ENCODE data around the gene ZFP30.

Gene ZFP30

GRCh38 chr19:37655301-37655688 lies at the start of gene ZFP30:
ZFP30 (minus strand) TSS chr19:37655465; CDS start chr19:37647822, 7,643 bp downstream.
- H3K4me1 ChIP-seq (ENCODE audit: insufficient read depth, poor library complexity, severe bottlenecking): peaks cover 12% of the 10 kb centered on the region
- DNase-seq (ENCODE audit: low spot score) (peak; percentile 83), ATAC-seq (ENCODE audit: low read depth) (peak; percentile 76)
- peak within 1 kb of the TSS; percentile 55 for H3K4me3 ChIP-seq (ENCODE audit: severe bottlenecking)
- peaks cover 6% of the 10 kb centered on the region for H3K9me3 ChIP-seq (ENCODE audit: severe bottlenecking)
- peak within 1 kb of the TSS; percentile 70 for H3K27ac ChIP-seq (ENCODE audit: poor library complexity, severe bottlenecking)
- H3K36me3 ChIP-seq (ENCODE audit: low read depth): peaks cover 9% of the 10 kb centered on the region
- no peak for TF ChIP-seq CTCF (IDR thresholded peaks at IDR 0.05; ENCODE audit: poor library complexity, severe bottlenecking)
- no peaks in the 10 kb centered on the region for H3K27me3 ChIP-seq (ENCODE audit: insufficient read depth, poor library complexity, severe bottlenecking)

- no peak for ATAC-seq (ENCODE audit: low read depth)
- H3K9me3 ChIP-seq (ENCODE audit: severe bottlenecking): peaks cover 7% of the 10 kb centered on the region
Observed at GRCh38 chr19:37699057-37699456, 43.8 kb upstream of the ZFP30 start.

GRCh38 chr19:37698216-37698615 lies 43.0 kb upstream of the ZFP30 start:
- H3K27ac ChIP-seq (ENCODE audit: poor library complexity, severe bottlenecking): no peak overlapping the region
- no peak overlapping the region for H3K4me3 ChIP-seq (ENCODE audit: severe bottlenecking)
- no peak for DNase-seq (ENCODE audit: low spot score)
- H3K9me3 ChIP-seq (ENCODE audit: severe bottlenecking): peaks cover 7% of the 10 kb centered on the region
- no peaks in the 10 kb centered on the region for H3K27me3 ChIP-seq (ENCODE audit: insufficient read depth, poor library complexity, severe bottlenecking)
- peaks cover 33% of the 10 kb centered on the region for H3K36me3 ChIP-seq (ENCODE audit: low read depth)
- no peak for ATAC-seq (ENCODE audit: low read depth)
- no peaks in the 10 kb centered on the region for H3K4me1 ChIP-seq (ENCODE audit: insufficient read depth, poor library complexity, severe bottlenecking)
- no peak for TF ChIP-seq CTCF (IDR thresholded peaks at IDR 0.05; ENCODE audit: poor library complexity, severe bottlenecking)

More at GRCh38 chr19:37699057-37699456, 43.8 kb upstream of the ZFP30 start:
- no peaks in the 10 kb centered on the region for H3K4me1 ChIP-seq (ENCODE audit: insufficient read depth, poor library complexity, severe bottlenecking)
- peaks cover 38% of the 10 kb centered on the region for H3K36me3 ChIP-seq (ENCODE audit: low read depth)
- H3K27ac ChIP-seq (ENCODE audit: poor library complexity, severe bottlenecking): no peak overlapping the region
- no peaks in the 10 kb centered on the region for H3K27me3 ChIP-seq (ENCODE audit: insufficient read depth, poor library complexity, severe bottlenecking)
- no peak for TF ChIP-seq CTCF (IDR thresholded peaks at IDR 0.05; ENCODE audit: poor library complexity, severe bottlenecking)
- H3K4me3 ChIP-seq (ENCODE audit: severe bottlenecking): no peak overlapping the region
- no peak for DNase-seq (ENCODE audit: low spot score)

- H3K36me3 ChIP-seq (ENCODE audit: low read depth): peaks cover 20% of the 10 kb centered on the region
- ATAC-seq (ENCODE audit: low read depth) (no peak), DNase-seq (ENCODE audit: low spot score) (no peak)
- no peak for TF ChIP-seq CTCF (IDR thresholded peaks at IDR 0.05; ENCODE audit: poor library complexity, severe bottlenecking)
- H3K4me1 ChIP-seq (ENCODE audit: insufficient read depth, poor library complexity, severe bottlenecking): no peaks in the 10 kb centered on the region
- no peaks in the 10 kb centered on the region for H3K27me3 ChIP-seq (ENCODE audit: insufficient read depth, poor library complexity, severe bottlenecking)
- H3K27ac ChIP-seq (ENCODE audit: poor library complexity, severe bottlenecking): no peak overlapping the region
- no peak overlapping the region for H3K4me3 ChIP-seq (ENCODE audit: severe bottlenecking)
- peaks cover 8% of the 10 kb centered on the region for H3K9me3 ChIP-seq (ENCODE audit: severe bottlenecking)
Observed at GRCh38 chr19:37695144-37695899, 40.1 kb upstream of the ZFP30 start.

Measured in RWPE2 (cell line).